Activated CD8-positive, alpha-beta memory T cell treated with anti-CD3 and anti-CD28 coated beads, Interleukin-2, amount 50 U/mL, for 24 hours (primary cell): ENCODE results near the gene TMEM44.
"Not testable (repeated sequence)": the region's sequence is repeated elsewhere in the genome, so short reads cannot be mapped to it uniquely, and the experiment has no call there.

Source experiments
- DNase-seq: peaks from one replicate; pipeline ENCODE4 v3.0.0-alpha.2; 2020; ENCODE audit errors: extremely low read depth

The TMEM44 gene

DNA sequence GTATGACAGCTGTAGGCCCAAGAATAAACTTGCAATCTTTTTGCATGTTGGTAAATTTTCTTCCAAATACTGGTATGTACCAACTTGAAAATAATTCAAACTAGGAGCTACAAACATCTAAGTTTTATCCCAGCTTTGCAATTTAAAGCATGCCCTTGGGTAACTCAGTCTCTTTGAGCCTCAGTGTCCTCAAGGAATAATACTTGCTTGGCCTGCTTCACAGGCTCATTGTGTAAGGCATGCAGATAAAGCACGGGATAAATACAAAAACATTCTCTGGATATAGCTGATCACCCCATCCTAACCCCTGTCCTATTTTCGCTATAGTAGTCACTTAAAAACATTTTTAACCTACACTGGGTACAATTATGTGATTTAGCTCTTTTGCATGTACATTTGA is 9.6 kb upstream of the TMEM44 start:
- no peak for DNase-seq

GRCh38 chr3:194640829-194641228 is 7.6 kb upstream of the TMEM44 start:
- DNase-seq: no peak

GRCh38 chr3:194638991-194639605 is 5.9 kb upstream of the TMEM44 start:
- DNase-seq: no peak

DNA sequence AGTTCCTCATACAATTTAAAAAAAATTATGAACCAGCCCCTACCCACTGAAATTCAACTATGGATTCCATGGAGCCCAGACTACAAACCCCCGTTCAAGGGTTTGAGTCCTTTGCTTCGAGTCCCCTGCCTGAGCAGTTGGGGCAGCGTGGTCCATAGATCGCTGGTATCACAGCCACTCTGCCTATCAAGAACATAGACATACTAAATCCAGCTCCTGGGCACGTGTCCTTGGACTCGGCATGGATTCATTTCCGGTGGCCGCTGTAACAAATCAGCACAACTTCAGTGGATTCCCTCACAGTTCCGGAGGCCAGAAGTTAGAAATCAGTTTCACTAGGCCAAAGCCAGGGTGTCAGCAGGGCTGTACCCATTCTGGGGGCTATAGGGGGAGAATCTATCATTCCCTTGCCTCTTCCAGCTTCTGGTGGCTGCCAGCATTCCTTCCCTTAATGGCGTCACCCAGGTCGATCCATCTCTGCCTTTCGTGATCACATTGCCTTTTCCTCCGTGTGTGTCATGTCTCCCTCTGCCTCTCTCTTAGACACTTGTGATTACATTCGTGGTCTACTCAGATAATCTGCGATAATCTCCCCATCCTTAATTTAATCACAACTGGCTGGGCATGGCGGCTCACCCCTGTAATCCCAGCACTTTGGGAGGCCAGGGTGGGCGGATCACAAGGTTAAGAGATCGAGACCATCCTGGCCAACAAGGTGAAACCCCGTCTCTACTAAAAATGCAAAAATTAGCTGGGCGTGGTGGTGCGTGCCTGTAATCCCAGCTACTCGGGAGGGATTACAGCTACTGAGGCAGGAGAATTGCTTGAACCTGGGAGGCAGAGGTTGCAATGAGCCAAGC is 4.6 kb upstream of the TMEM44 start:
- DNase-seq: no peak

DNA sequence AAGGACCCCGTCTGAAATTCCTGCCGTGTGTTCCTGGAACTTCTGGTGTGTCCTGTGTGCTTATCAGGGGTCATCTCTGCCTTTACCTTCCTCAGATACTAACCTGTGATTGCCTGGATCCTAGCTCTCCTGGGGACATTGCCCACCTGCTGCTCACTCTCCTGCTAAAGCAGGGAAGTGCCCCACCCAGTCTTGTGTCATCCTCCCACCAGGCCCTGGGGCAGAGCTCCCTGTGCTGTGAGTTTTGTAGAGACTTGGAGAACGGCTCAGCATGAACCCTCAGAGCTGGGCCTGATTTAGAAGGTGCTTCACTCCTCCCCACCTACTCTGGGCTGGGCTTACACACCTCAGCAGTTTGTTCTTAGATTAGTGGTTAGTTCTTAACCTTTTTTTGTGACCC is 3.8 kb upstream of the TMEM44 start:
- no peak for DNase-seq

GRCh38 chr3:194632809-194633348 is 340 bp downstream of the TMEM44 start:
- DNase-seq: no peak

- no peak for DNase-seq
These were observed 902 bp downstream of the TMEM44 start for GRCh38 chr3:194632226-194632808.

GRCh38 chr3:194631696-194632095 is 1.5 kb downstream of the TMEM44 start:
- no peak for DNase-seq

DNA sequence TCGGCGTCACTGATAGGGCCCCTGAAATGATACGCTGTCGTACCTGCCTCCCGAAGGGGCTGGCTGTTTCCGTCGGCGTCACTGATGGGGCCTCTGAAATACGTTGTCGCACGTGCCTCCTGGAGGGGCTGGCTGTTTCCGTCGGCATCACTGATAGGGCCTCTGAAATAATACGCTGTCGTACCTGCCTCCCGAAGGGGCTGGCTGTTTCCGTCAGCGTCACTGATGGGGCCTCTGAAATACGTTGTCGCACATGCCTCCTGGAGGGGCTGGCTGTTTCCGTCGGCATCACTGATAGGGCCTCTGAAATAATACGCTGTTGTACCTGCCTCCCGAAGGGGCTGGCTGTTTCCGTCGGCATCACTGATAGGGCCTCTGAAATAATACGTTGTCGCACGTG is 2.5 kb downstream of the TMEM44 start:
- DNase-seq: not testable (repeated sequence)

DNA sequence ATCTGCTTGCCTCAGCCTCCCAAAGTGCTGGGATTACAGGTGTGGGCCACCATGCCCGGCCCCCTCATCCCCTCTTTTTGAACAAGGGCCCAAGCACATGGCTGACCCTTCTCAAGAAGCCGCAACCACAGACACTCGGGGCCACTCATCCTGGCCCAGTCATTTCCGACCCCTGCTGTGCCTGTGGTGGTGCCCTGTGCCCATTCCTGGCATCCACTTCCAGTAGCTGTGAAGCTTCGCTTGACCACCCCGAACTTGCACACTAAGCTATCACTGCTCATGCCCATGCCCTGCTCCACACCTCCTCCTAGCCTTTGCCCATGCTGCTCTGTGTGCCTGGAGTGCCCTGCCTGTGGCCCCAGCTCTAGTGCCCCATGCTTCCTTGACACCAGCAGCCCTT is 8.3 kb downstream of the TMEM44 start:
- no peak for DNase-seq

DNA sequence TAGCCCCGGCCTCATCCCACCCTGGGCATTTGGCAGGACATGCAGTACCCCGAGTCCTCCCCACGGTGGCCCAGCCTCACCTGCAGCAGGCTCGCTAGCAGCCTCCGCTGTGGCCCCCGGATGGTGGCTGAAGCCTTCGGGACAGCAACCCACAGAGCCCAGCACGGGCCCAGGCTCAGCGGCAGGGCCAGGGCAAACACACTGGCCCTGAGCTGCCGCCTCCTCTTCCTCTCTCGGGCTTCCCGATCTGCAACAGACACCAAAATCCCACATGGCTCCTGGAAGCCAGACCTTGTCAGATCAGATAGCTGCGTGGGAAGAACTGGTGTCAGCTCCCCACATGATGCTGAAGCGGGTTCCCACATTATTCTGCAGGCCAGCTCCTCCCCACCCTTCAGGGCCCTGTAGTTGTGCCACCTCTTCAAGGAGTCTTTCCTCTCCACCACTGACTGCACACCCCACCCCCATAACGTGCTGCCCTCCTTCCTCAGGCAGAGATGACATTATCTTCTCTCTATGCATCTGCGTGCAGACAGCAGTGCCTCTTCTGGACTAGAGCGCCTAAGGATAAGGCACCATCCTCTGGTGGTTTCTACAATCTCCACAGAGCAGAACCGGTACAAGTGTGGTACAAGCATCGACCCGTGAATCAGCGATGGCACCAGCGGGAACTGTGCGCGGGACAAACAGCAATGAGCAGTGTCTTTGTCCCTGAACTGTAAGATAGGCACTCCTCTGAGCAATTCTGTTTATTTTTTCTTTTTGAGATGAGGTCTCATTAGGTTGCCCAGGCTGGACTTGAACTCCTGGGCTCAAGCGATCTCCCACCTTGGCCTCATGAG is 9.5 kb downstream of the TMEM44 start:
- no peak for DNase-seq

DNA sequence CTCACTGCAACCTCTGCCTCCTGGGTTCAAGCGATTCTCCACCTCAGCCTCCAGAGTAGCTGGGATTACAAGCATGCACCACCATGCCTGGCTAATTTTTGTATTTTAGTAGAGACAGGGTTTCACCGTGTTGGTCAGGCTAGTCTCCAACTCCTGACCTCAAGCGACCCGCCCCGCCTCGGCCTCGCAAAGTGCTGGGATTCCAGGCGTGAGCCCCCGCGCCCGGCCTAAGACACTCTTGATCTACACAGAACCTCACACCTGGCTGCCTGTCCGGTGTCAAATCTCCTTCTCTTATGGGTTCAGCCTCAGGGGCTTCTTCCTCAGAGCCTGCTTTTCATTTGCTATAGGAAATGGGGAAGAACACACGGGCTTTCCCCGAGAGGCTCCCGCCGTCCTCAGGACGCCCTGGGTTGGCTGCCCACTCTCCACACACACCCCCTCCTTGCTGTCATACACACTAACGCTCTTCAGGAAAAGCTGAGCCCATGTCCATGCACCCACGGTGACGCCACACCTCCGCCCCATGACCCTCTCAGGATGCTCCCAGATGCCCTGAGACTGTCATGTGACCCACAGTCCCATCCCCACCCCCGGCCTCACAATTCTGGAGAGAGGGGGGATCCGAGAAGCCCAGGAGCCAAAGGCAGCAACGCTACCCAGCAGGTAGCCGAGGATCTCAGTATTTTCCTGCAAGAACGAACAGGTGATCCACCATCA is 10.4 kb downstream of the TMEM44 start:
- DNase-seq: no peak

- no peak for DNase-seq
These were observed 11.3 kb downstream of the TMEM44 start for GRCh38 chr3:194621947-194622346.

DNA sequence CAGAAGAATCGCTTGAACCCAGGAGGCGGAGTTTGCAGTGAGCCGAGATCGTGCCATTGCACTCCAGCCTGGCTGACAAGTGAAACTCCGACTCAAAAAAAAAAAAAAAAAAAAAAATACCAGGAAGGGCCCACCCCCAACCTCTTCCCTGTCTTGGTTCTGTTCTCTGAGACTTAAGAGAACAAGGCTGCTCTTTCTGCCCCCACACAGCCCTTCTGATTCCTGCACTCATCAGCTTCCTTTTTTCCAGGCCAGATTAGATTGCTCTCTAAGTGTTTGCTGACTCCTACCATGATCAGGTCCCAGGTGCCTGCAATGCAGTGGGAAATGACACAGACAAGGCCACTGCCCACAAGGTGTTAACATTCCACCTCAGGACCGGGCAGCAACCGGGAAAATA is 13.0 kb downstream of the TMEM44 start:
- no peak for DNase-seq

- DNase-seq: no peak
These were observed 13.5 kb downstream of the TMEM44 start for GRCh38 chr3:194619741-194620140.

- DNase-seq: no peak
These were observed 14.2 kb downstream of the TMEM44 start for GRCh38 chr3:194618858-194619608.

DNA sequence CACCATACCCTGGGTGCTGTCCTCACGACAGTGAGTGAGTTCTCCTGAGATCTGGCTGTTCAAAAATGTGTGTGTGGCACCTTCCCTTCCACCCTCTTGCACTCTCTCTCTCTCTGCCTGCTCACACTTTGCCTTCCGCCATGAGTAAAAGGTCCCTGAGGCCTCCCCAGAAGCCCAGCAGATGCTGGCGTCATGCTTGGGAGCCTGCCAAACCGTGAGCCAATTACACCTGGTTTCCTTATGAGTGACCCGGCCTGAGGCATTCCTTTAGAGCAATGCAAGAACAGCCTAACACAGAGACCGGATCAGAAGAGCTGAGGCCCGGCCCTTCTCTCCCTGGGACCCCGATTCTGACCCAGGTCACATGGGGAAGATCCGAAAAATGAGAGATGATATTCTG is 15.4 kb downstream of the TMEM44 start:
- DNase-seq: no peak

DNA sequence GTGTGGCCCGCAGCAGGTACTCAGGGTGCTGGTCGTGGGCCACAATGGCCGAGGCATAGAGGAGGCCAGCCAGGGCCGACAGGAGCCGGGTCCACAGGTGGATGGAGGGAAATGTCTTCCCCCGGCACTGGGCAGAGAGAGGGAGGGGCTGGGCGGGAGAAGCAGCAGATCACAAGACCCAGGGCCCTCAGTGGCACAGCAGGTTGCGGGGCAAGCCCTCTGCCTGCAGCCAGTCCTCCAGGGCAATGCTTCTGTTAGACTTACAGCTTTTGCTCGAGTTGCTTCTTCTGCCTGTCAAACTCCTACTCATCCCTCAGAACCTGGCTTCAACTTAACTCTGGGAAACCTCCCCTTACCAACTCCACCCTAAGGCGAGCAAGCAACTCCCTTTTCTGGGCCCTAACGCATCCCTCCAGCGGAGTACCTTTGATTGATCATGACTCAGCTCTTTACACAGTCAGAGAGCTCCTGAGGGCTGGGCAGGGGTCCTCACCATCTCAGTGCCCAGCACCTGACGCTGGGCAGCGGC is 16.0 kb downstream of the TMEM44 start:
- DNase-seq: no peak

GRCh38 chr3:194615226-194615625 is 18.0 kb downstream of the TMEM44 start:
- no peak for DNase-seq

DNA sequence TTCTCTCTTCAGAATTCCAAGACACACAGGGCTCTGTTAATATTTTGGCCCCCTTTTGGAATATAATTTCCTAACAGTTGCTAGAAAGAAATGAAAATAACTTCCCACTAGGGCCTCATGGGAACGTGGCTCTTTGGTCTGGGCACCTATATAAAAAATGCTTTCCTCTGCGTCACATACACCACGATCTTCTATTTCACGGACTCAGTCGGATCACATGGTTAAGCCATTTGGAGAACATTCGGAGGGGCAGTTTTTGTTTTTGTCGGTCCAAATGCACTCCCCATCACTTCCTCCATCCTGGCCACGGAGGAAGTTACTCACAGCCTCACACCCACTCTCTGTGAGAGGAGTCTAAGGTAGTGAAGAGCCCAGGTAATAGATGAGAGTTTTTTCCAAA is 21.0 kb downstream of the TMEM44 start:
- DNase-seq: no peak
